Activated naive CD8-positive, alpha-beta T cell treated with anti-CD3 and anti-CD28 coated beads for 36 hours (primary cell): Measurements from ENCODE around the gene LARP4B. TPM values are rescaled to one million over a fixed set of nuclear protein-coding genes. Genes with fewer than 3 reads are reported as not detected.

ENCODE experiments used
- DNase-seq: peaks from one replicate; pipeline ENCODE4 v3.0.0; 2021
- H3K27ac Mint-ChIP-seq: one replicate; pipeline ENCODE4 v1.8.0; 2022; ENCODE audit warnings: mild to moderate bottlenecking, moderate library complexity, mixed read lengths
- H3K27me3 Mint-ChIP-seq: one replicate; pipeline ENCODE4 v1.8.0; 2022; ENCODE audit warnings: mild to moderate bottlenecking, mixed read lengths
- H3K36me3 Mint-ChIP-seq: one replicate; pipeline ENCODE4 v1.8.0; 2021; ENCODE audit warnings: mild to moderate bottlenecking, mixed read lengths
- H3K4me1 Mint-ChIP-seq: one replicate; pipeline ENCODE4 v1.8.0; 2021; ENCODE audit warnings: mixed read lengths
- H3K4me3 Mint-ChIP-seq: one replicate; pipeline ENCODE4 v1.8.0; 2022; ENCODE audit warnings: mild to moderate bottlenecking, moderate library complexity, mixed read lengths
- H3K9me3 Mint-ChIP-seq: one replicate; pipeline ENCODE4 v1.8.0; 2022; ENCODE audit warnings: mixed read lengths
- total RNA-seq, 2 experiments: library from RNA; stranded (reverse); gene quantifications; one replicate each; pipeline ENCODE4 v1.2.3, GENCODE V29; 2021

LARP4B gene
- total RNA-seq, 2 experiments from 2014 or later = 106 to 114 TPM

GRCh38 chr10:822197-822596, 109.3 kb downstream of the LARP4B start:
- Mint-ChIP-seq H3K9me3 (no peaks in the 10 kb centered on the region), H3K27me3 (no peaks in the 10 kb centered on the region), H3K4me3 (no peak overlapping the region), H3K27ac (no peak overlapping the region), H3K4me1 (peaks cover 26% of the 10 kb centered on the region), H3K36me3 (peaks cover 22% of the 10 kb centered on the region)
- DNase-seq = no peak

GRCh38 chr10:821322-821721, 110.2 kb downstream of the LARP4B start:
- Mint-ChIP-seq H3K4me3 (no peak overlapping the region), H3K9me3 (no peaks in the 10 kb centered on the region), H3K4me1 (peaks cover 26% of the 10 kb centered on the region), H3K27me3 (no peaks in the 10 kb centered on the region), H3K27ac (peak overlapping the region; percentile 69), H3K36me3 (peaks cover 20% of the 10 kb centered on the region)
- no peak for DNase-seq

- Mint-ChIP-seq H3K27ac (no peak overlapping the region), H3K9me3 (no peaks in the 10 kb centered on the region), H3K4me3 (no peak overlapping the region), H3K4me1 (peaks cover 26% of the 10 kb centered on the region), H3K36me3 (peaks cover 20% of the 10 kb centered on the region), H3K27me3 (no peaks in the 10 kb centered on the region)
- no peak for DNase-seq
These were observed 111.7 kb downstream of the LARP4B start for GRCh38 chr10:819816-820215.

DNA sequence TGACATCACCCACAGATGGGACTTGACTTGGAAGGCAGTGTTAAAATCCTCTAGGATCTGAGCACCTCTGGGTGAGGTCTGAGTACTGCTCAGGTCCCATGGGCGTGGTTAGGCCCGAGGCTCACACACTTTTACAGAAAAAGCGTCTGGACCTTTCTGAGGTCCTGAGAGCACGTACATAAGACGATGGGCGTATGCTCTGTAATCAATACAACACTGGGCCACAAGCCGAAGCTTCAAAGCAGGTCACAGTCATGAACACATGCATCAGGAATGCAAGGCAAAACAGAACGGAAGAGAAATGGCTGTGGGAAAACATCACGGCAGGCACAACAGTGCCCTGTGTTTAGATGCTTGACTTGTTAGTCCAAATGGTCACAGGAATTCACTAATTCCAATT, 112.2 kb downstream of the LARP4B start:
- no peaks in the 10 kb centered on the region for H3K27me3 Mint-ChIP-seq
- H3K36me3 Mint-ChIP-seq = peaks cover 20% of the 10 kb centered on the region
- H3K9me3 Mint-ChIP-seq = no peaks in the 10 kb centered on the region
- no peak overlapping the region for H3K27ac Mint-ChIP-seq
- DNase-seq = no peak
- no peak overlapping the region for H3K4me3 Mint-ChIP-seq
- peaks cover 25% of the 10 kb centered on the region for H3K4me1 Mint-ChIP-seq

DNA sequence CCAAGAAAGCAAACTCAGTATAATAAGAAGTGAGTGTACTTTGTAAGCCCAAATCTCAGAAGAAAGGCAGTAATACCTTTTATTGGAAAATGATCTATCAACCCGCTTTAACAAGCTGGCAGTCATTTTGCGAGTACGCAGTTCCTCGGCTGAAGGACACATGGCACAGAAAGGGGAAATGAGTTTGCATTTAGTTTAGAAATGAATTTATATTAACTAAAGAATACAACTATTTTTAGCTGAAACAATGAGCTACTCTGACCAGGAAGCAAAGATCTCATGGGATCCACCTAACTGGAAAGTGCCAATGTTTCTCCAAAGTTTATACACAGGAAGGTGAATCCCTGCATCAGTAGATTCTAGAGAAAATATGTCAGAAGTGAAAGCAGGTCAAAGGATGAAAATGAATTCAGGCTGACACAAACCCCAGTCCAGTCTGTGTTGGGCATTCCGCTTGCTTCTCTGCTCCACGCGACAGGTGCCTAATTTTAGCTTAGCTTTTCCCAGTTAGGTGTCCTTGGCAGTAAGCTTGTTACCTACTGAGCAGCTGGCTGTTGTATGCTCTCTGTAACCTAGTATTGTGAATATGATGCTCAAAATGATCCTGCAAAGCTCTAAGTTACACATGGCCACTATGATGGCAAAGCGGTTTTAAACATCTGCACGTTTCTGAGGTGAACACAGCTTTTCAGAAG, 112.8 kb downstream of the LARP4B start:
- H3K4me1 Mint-ChIP-seq = peaks cover 18% of the 10 kb centered on the region
- no peaks in the 10 kb centered on the region for H3K27me3 Mint-ChIP-seq
- peaks cover 15% of the 10 kb centered on the region for H3K36me3 Mint-ChIP-seq
- H3K9me3 Mint-ChIP-seq = no peaks in the 10 kb centered on the region
- DNase-seq = no peak
- H3K27ac Mint-ChIP-seq = peak overlapping the region; percentile 25
- no peak overlapping the region for H3K4me3 Mint-ChIP-seq

- Mint-ChIP-seq H3K9me3 (no peaks in the 10 kb centered on the region), H3K4me1 (peaks cover 12% of the 10 kb centered on the region), H3K4me3 (no peak overlapping the region), H3K27ac (no peak overlapping the region), H3K36me3 (peaks cover 10% of the 10 kb centered on the region), H3K27me3 (no peaks in the 10 kb centered on the region)
- no peak for DNase-seq
These were observed 113.5 kb downstream of the LARP4B start for GRCh38 chr10:818010-818409.

DNA sequence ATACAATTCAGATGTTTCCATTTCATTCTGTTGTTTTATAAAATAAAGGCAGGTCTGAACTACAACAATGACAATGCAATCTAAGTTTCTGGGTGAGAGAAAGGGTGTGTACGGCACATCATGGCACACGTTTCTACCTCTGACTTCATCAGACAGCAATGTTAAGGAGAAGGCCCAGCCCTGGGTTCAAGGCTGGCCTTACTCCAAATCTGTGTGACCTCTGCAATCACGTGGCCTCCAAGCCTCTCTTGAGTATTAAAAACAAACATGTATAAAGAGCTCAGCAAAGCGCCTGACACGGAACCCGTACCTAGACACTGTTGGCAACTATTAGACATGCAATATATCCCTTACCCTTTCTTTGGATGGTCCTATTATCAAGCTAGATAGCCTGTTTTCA, 114.1 kb downstream of the LARP4B start:
- H3K27ac Mint-ChIP-seq = no peak overlapping the region
- no peaks in the 10 kb centered on the region for H3K27me3 Mint-ChIP-seq
- DNase-seq = no peak
- no peak overlapping the region for H3K4me3 Mint-ChIP-seq
- no peaks in the 10 kb centered on the region for H3K9me3 Mint-ChIP-seq
- peaks cover 9% of the 10 kb centered on the region for H3K4me1 Mint-ChIP-seq
- H3K36me3 Mint-ChIP-seq = peaks cover 10% of the 10 kb centered on the region

DNA sequence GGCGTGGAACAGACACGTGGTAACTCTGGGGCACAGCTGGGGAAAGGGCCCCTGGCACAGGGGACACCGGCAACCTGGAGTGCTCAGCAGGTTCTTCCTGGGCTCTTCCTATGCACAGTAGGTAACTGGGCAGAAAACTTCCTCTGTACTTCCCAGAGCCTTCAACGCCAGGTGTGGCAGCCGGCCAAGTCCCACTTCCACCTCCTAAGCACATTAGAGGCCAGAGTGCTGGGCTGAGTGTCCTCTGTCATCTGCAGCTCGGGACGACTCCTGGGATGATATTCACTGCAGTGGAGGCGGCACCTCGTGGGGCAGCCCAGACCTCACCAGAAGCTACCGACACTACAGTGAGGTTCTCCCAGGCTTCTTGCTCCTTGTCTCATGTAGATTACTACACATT, 114.5 kb downstream of the LARP4B start:
- Mint-ChIP-seq H3K4me3 (no peak overlapping the region), H3K9me3 (no peaks in the 10 kb centered on the region), H3K4me1 (peaks cover 9% of the 10 kb centered on the region), H3K27me3 (no peaks in the 10 kb centered on the region), H3K36me3 (peaks cover 11% of the 10 kb centered on the region), H3K27ac (no peak overlapping the region)
- DNase-seq = no peak

- no peak for DNase-seq
- H3K4me3 Mint-ChIP-seq = no peak overlapping the region
- H3K27ac Mint-ChIP-seq = no peak overlapping the region
- peaks cover 9% of the 10 kb centered on the region for H3K36me3 Mint-ChIP-seq
- no peaks in the 10 kb centered on the region for H3K9me3 Mint-ChIP-seq
- H3K27me3 Mint-ChIP-seq = no peaks in the 10 kb centered on the region
- peaks cover 2% of the 10 kb centered on the region for H3K4me1 Mint-ChIP-seq
These were observed 115.4 kb downstream of the LARP4B start for GRCh38 chr10:816091-816477.

DNA sequence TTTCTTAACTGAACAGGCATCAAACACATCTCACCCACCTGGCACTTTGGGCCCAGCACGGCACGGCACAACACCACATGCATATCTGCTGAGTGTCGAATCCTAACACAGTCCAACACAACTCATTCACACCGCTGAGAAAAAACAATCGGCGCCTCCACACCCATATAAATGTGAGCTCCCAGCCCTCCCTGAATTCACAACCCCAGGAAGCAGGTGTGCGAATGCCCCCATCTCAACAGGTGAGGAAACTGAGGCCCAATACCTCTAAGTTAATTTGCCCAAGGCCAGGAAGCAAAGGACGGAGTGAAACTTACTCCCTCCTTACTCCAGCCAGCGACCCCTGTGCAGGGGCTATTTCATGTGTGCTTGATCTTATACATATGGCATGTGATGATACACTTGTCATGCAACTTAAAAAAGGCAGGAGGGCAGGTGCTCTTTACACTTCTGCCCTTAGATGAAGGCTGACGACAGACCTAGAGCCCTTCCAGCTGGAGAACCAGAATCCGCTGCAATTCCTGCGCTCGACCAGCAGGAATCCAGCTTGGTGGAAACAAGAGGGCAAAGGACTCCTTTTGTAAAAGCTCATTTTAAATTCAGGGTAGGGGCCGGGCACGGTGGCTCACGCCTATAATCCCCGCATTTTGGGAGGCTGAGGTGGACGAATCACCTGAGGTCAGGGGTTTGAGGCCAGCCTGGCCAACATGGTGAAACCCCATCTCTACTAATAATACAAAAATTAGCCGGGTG, 116.0 kb downstream of the LARP4B start:
- Mint-ChIP-seq H3K27me3 (no peaks in the 10 kb centered on the region), H3K9me3 (no peaks in the 10 kb centered on the region), H3K36me3 (peaks cover 9% of the 10 kb centered on the region), H3K4me1 (peaks cover 2% of the 10 kb centered on the region), H3K27ac (no peak overlapping the region), H3K4me3 (no peak overlapping the region)
- no peak for DNase-seq

- H3K9me3 Mint-ChIP-seq = no peaks in the 10 kb centered on the region
- no peaks in the 10 kb centered on the region for H3K4me1 Mint-ChIP-seq
- H3K27ac Mint-ChIP-seq = no peak overlapping the region
- H3K4me3 Mint-ChIP-seq = no peak overlapping the region
- no peaks in the 10 kb centered on the region for H3K27me3 Mint-ChIP-seq
- H3K36me3 Mint-ChIP-seq = peaks cover 6% of the 10 kb centered on the region
- DNase-seq = no peak
These were observed 116.8 kb downstream of the LARP4B start for GRCh38 chr10:814536-815302.

DNA sequence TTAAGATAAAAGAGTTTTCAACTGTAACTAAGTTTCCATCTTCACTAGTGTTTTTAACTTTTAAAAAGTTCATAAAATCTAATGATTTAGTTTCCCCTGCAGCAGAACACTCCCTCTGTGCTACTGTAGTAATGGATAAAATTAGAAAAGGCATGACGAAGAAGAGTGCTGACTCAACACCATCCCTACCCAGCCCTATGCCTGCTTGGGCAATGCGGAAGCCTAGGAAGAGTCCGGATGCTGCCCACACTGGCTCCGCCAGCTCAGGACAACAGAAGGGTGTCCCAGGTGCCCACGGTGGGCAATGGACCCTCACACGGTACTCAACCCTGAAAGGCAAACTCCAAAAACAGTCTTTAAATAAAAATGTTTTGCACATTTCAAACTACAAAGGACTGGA, 118.2 kb downstream of the LARP4B start:
- Mint-ChIP-seq H3K27ac (peak overlapping the region; percentile 12), H3K9me3 (no peaks in the 10 kb centered on the region), H3K36me3 (peaks cover 6% of the 10 kb centered on the region), H3K27me3 (no peaks in the 10 kb centered on the region), H3K4me3 (no peak overlapping the region), H3K4me1 (no peaks in the 10 kb centered on the region)
- DNase-seq = no peak

- Mint-ChIP-seq H3K27ac (no peak overlapping the region), H3K27me3 (no peaks in the 10 kb centered on the region), H3K36me3 (peaks cover 6% of the 10 kb centered on the region), H3K4me1 (no peaks in the 10 kb centered on the region), H3K9me3 (no peaks in the 10 kb centered on the region), H3K4me3 (no peak overlapping the region)
- DNase-seq = no peak
These were observed 118.7 kb downstream of the LARP4B start for GRCh38 chr10:812787-813186.

DNA sequence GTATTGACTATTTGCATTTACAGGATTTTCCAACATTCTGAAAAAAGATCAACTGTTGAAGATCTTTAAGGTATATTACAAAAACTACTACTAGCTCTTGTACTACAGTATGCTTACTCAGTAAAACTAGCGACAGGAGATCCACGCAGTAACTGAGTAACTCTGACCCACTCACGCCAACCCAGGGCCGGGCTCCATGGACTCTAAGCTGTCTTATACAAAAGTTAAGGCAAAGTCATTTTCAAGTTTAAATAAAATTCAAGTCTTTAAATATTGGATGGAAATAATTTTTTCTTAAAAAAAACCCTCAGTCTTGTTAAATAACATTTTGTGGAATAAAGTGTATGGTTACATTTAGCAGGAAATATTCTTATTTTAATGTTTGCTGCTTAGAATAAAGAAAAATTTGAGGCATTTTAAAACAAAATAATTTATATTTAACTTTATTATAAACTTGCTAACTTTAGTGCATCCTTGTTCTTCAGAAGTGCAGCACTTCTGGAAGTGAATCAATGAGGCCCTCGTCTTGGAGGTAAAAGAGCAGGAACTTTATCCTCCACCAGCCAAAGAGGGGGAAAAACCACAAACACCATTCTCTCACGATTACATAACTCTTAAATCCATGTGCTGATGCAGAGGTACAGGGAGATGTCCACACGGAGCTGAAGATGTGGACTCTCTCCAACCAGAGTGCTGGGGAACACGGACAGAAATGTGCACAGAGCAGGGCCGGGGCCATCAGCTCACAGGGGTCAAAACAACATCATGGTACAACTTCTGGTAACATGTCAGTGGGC, 119.9 kb downstream of the LARP4B start:
- no peak overlapping the region for H3K4me3 Mint-ChIP-seq
- H3K4me1 Mint-ChIP-seq = no peaks in the 10 kb centered on the region
- peak overlapping the region; percentile 42 for H3K27ac Mint-ChIP-seq
- DNase-seq = no peak
- H3K36me3 Mint-ChIP-seq = peaks cover 9% of the 10 kb centered on the region
- no peaks in the 10 kb centered on the region for H3K27me3 Mint-ChIP-seq
- H3K9me3 Mint-ChIP-seq = no peaks in the 10 kb centered on the region
